Stimulated activated CD4-positive, alpha-beta T cell treated with anti-CD3 and anti-CD28 coated beads, Interleukin-1b, Interleukin-23, amount 100 ng/mL, for 1 hour (primary cell): ENCODE measurements around the gene KRTAP4-7.
"Not testable (repeated sequence)": the region's sequence is repeated elsewhere in the genome, so short reads cannot be mapped to it uniquely, and the experiment has no call there.

Experiments
- DNase-seq, 2 donors: peaks; one replicate each; pipeline ENCODE4 v3.0.0-alpha.2; 2020; ENCODE audit warnings: low read depth in 2 of 2

Gene KRTAP4-7

DNA sequence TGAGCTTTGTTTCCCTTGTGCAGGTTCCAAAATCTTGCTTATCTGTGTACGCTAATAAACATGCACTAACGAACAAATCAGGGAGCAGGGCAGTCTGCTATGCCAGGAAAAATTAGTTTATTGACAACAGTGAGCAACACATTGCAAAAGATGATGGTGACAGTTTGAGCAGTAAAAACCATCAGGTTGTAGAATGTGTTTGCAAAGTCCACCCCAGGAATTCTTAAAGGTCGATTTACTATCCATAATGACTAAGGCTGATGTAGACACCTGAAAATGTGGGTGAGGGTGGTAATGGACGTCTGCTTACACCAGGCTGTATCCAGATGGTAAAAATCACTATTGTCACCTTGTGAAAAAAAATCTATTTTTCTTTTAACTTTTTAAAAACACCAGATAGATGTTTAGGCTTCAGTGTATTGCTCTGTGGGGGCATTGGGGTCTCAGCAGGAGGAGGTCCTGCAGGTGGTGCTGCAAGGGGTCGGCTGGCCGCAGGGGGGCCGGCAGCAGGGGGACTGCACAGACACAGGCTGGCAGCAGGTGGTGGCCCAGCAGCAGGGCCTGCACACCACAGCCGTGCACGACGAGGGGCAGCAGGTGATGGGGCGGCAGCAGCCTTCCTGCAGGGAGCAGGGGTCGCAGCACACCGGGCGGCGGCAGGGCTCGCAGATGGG is 18.8 kb upstream of the KRTAP4-7 start:
- DNase-seq = not testable (repeated sequence)

DNA sequence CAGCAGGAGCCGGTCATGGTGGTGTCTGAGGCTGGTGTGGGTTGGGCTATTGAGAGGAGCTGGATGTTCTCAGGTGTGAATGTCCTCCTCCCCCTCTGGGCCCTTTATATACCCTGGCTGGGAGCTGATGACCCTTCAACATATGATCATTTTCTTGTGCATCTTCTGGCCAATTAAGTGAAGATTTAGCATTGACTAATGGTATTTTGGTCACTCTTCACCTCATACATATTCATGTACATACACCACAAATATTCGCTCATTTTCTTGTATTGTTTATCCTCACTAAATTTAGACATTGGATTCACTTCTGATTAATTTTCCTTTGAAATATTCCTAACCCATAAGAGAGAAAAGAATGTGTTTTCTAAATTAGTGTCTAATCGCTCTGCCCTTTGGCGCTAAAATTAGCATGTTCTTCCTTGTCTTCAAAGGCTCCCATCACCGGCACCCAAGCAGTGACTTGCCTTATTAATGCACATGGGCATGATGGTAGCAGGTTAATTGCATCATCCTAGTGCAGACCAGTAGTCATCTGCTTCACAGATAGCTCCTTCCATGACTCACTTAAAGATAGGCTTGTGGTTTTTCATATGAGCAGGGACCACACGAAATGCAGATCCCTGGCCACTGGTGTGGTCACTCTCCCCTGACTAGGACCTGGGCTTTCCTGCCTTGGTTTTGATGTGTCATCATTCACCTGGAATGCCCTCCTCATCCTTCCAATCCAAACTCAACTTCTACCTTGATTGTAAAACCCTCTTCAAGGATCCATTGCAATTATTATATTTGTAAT is 17.9 kb upstream of the KRTAP4-7 start, which contains the start of gene KRTAP2-4:
Gene KRTAP2-4, minus strand, starts transcription at position 51 of the 796 bp plus-strand sequence. Its CDS starts 34 bp downstream, at position 17.
- DNase-seq = no peak

DNA sequence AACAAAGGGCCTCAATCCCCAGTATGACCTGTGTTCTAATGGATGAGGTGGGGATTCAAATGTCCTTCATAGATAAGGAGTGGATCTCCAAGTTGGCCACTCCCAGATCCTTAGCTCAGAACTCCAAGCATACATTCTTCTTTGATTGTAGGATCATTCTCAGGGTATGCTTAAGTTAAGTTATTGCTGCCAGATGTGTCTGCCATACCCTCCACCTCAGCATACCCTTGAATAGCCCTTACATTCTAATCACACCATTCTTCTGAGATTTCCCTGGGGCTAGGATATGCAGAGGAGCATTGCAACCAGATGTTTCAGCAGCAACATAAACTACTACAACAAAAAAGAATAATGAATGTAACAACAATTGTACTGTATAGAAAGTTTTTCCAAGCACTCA is 16.7 kb upstream of the KRTAP4-7 start:
- DNase-seq = no peak

DNA sequence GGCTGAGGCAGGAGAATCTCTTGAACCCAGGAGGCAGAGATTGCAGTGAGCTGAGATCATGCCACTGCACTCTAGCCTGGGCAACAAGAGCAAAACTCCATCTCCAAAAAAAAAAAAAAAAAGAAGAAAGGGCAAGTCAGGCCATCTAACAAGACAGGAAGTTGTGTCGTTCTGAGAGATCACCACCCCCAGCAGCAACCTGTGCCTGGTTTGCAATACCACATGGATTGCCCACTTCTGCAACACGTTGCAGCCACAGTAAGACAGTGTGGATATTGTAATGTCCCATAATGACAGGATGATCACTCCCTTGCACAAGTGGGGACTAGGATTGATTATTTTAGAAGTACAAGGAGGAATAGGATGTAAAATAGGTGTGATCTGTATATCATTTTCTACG is 14.9 kb upstream of the KRTAP4-7 start:
- no peak for DNase-seq

DNA sequence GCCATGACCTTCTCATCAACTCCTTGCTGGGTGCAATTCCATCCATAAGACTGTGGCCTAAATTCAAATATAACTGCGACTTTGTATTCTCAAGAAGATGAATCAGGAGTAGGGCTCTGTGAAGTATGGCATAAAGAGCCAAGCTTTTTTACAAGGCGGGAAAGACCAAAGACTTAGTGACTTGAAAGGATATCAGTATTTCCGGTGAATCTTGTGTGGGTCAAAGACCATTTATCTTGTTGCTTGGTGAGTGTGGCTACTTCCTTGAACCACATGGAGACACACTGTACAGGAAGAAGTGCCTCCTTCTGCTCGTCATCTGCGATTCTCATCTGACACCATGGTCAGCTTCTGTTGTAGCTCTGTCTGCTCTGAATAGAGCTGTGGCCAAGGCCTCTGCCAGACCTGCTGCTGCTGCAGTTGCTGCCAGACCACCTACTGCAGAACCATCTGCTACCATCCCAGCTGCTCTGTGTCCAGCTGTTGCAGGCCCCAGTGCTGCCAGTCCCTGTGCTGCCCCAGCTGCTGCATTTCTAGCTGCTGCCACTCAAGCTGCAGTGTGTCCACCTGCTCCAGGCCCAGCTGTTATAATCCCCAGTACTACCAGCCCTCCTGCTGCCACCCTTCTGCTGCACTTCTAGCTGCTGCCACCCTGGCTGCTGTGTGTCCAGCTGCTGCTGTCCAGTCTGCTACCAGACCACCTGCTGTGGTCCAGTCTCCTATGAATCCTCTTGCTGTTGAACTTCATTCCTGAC is 12.2 kb upstream of the KRTAP4-7 start:
- no peak for DNase-seq

DNA sequence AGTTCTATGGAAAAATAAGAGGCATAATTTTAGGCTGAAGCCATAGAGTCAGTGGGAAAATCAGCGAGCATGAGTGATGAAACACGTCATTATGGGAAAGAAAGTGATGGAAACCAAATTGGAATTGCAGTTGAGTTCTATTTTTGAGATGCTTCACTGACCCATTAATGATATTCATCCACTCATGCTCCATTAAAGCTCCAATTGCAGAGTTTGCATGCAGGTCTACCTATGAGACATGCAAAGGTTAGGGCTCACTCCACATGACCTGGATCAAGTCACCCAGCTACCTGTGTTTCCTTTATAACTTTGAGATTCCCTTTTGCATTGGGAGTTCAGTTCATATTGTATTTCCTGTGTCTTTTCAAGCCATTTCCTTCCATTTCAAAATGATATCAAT is 10.3 kb upstream of the KRTAP4-7 start:
- no peak for DNase-seq

DNA sequence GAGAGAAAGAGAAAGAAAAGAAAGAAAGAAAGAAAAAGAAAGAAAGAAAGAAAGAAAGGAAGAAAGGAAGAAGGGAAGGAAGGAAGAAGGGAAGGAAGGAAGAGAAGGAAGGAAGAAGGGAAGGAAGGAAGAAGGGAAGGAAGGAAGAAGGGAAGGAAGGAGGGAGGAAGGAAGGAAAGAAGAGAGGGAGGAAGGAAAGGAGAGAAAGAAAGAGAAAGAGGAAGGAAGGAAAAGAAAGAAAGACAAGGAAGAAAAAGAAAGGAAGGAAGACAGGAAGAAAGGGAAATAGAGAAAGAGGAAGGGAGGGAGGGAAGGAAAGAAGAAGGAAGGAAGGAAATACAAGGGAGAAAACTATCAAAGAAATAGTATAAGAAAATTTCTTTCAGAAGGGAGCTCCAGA is 7.2 kb upstream of the KRTAP4-7 start:
- DNase-seq = no peak

DNA sequence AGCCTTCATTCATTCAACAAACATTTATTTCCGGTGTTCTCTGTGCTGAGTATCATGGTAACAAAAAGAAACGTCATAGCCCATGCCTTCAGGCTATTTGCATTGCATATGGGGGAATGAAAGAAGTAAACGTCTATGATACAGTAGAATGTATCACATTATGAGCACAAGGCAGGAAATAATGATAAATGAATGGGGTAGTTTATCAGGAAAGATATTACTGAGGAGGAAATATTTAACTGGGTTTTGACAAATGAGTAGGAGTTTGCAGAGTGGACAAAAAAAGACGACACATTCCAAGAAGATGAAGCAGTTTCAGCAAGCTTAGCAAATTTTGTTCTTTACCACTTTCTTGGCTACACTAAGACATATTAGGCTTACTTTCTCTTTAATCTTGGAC is 1.3 kb upstream of the KRTAP4-7 start:
- DNase-seq = no peak

DNA sequence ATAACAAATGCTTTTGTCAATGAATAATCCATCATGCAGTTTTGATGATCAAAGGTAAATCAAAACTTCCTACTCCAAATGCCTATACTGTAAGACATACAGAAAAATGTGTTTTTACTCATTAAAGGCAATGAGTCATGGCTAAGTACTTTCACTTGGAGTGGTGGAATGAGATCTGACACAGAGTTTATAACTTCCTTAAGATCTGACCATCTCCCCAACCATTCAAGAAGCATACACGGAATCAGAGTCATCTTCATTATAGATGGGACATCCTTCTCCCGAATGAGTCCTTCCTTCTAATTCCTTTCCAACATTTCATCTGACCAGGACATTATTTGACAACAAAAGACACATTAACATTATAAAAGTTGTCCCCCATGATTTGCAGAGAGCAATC is 523 bp upstream of the KRTAP4-7 start:
- not testable (repeated sequence) for DNase-seq

DNA sequence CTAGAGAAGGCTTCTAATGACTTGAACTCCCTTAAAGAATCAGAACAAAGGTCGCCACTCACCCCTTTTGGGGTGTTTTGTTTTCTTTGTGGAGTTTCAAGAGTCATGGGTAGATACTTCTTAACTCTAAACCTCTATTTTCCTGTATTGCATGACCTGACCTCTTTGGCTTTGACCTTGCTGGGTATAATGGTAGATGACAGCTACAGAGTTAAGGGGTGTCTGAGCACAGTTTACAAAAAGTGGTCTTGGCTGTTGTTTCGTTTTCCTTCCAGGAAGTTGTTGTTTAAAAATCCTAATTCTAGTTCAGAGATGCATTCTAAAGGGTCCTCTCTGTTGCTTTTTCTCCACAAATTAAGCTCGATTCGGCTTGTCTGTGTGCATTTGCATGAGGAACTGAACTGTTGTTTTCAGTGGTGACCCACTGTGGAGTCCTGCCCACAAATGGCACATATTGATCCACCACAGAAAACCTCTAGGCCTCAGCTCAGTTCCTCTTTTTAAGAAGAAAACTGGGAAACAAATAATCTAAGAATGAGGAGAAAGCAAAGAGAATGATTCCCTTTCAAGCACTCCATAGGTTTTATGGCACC is 4.9 kb downstream of the KRTAP4-7 start:
- not testable (repeated sequence) for DNase-seq

DNA sequence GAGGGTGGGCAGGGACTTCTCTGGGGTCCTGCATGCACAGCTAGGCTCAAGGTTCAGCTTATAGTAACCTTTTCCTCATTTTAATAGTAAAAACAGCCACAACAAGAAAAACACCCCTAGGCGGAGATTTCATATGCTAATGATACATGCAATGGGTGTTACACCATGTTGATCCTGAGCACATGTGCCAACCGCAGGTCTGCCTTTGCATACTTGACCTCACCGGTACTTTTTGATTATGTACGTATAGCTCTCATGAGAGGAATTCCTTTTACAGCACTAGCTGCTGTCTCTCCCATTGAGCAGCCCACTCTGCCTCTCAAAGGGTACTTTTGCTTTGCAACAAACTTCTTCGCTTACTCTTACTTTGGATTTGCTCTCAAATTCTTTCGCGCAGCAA is 12.1 kb downstream of the KRTAP4-7 start:
- DNase-seq = no peak

DNA sequence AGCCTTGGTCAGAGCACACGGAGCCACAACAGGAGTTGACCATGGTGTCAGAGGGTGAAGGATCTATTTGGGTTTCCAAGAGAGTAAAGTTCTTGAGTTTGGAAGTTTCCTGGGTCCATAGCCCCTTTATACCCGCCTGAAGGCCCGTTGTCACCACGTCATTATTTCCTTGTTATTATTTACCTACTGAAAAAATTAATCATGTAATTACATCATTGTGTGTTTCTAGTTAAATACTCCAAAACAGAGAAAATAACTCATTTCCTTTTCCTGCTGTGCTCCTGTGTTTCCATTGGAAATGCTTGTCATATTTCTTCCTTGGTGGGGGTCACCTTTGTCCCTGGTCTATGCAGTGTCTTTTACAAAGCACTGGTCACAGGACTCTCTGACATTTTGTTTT is 14.1 kb downstream of the KRTAP4-7 start, which contains the start of gene KRTAP4-8:
Gene KRTAP4-8, minus strand, starts transcription at position 101 of the 400 bp plus-strand sequence. Its CDS starts 58 bp downstream, at position 43.
- DNase-seq = no peak

DNA sequence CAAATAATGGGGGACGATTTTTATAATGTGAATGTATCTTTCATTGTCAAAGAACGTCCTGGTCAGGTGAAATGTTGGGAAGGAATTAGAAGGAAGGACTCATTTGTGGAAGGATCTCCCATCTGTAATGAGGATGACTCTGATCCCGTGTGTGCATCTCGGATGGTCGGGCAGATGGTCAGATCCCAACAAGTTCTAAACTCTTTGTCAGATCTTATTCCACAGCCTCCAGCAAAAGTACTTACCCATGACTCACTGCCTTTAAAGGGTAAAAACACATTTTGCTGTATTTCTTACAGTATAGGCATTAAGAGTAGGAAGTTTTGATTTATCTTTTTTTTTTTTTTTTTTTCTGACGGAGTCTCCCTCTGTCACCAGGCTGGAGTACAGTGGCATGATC is 14.5 kb downstream of the KRTAP4-7 start:
- DNase-seq = no peak

DNA sequence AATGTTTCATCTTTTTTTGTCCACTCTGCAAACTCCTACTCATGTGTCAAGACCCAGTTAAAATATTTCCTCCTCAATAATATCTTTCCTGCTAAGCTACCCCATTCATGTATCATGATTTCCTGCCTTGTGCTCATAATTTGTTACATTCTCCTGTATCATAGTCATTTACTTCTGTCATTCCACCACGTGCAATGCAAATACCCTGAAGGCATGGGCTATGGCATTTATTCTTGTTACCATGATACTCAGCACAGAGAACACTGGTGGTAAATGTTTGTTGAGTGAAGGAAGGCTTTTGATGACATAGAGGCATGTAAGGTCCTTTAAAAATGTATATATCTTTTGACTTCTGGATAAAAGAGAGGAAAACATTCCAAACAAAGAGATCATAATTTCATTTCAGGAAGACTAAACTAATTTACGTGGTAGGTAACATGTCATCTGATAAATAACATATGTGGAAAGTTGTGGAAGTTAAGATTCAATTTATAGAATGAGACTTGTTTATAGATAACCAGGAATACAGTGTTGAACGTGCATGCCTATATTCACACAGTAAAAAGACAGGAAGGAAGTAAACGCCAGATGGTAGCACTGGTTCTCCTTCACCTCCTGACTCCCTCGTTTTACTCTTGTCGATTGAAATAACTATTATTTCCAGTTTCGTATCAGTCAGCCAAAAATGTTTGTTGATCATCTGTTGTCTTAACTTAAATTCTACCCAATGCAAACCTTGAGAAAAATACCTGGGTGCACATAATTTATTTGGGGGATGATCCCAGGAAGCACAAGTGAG is 15.9 kb downstream of the KRTAP4-7 start:
- not testable (repeated sequence) for DNase-seq

DNA sequence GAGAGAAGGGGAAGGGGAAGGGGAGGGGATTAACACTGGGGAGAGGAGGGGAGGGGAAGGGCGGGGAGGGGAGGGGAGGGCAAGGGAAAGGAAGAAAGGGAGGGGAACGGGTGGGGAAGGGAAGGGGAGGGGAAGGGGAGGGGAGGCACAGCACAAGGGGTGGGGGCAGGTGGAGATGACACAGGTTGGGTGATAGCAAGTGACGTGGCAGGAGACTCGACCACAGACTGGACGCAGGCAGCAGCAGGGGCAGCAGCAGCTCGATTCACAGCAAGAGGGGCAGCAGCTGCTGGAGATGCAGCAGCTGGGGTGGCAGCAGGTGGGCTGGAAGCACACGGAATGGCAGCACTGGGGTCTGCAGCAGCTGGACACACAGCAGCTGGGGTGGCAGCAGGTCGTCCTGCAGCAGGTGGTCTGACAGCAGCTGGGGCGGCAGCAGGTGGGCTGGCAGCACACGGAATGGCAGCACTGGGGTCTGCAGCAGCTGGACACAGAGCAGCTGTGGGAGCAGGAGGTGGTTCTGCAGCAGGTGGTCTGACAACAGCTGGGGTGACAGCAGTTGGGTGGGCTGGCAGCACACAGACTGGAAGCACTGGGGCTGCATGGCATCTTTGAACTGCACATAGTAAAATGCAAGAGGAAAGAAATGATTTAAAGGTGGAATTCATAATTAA is 17.8 kb downstream of the KRTAP4-7 start, which contains the start of gene KRTAP4-16:
Gene KRTAP4-16, minus strand, starts transcription at position 624 of the 674 bp plus-strand sequence. Its CDS starts 0 bp downstream, at position 624.
- DNase-seq = no peak

DNA sequence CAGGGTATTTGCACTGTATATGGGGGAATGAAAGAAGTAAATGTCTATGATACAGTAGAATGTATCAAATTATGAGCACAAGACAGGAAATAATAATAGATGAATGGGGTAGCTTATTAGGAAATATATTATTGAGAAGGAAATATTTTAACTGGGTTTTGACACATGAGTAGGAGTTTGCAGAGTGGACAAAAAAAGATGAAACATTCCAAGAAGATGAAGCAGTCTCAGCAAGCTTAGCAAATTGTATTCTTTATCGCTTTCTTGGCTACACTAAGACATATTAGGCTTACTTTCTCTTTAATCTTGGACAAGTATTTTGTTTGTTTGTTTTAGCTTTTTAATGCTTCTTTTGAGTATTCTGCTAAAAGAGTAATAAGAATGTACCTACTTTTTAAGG is 19.9 kb downstream of the KRTAP4-7 start:
- DNase-seq = no peak

DNA sequence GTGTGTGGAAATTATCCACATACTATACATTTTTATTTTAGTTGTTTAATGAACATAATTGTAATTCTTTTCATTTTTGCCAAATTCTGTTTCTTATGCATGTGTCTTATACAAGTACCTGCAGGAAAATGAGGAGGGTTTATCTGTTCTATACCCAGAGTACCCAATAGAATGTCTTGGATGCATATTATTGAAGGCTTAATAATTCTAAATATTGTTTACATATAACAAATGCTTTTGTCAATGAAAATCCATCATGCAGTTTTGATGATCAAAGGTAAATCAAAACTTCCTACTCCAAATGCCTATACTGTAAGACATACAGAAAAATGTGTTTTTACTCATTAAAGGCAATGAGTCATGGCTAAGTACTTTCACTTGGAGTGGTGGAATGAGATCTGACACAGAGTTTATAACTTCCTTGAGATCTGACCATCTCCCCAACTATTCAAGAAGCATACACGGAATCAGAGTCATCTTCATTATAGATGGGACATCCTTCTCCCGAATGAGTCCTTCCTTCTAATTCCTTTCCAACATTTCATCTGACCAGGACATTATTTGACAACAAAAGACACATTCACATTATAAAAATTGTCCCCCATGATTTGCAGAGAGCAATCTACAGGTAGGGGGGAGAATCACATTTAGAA is 20.6 kb downstream of the KRTAP4-7 start:
- DNase-seq = not testable (repeated sequence)

DNA sequence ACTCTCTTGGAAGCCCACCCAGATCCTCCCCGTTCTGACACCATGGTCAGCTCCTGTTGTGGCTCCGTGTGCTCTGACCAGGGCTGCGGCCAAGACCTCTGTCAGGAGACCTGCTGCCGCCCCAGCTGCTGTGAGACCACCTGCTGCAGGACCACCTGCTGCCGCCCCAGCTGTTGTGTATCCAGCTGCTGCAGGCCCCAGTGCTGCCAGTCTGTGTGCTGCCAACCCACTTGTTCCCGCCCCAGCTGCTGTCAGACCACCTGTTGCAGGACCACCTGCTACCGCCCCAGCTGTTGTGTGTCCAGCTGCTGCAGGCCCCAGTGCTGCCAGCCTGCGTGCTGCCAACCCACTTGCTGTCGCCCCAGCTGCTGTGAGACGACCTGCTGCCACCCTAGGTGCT is 21.4 kb downstream of the KRTAP4-7 start, which contains the start of gene KRTAP4-9:
Gene KRTAP4-9, plus strand, starts transcription at position 43 of the 400 bp plus-strand sequence. Its CDS starts 0 bp downstream, at position 43.
- DNase-seq = not testable (repeated sequence)

DNA sequence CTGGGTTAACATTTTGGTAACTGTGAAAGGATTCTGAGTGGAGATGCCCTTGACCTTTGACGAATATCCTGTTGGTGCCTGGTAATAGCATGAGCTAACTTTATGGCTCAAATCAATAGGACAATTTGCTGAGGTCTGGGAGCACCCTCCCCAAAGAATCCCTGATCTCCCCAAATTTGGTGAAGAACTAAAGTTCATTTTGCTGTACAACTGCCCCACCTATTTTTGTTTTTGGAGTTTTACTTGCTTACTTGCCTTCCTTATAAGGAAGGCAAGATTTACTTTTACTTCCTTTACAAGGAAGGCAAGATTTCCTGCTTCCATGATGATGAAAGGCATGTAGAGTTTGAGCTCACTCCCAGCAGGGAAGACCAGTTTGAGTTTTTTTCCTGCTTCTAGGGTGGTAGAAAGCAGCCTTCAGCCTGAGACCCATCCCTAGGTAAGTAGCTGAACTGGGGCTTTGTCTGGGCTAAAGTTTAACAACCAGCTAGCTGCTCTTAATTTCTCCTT is 24.0 kb downstream of the KRTAP4-7 start:
- no peak for DNase-seq
